ENCODE data around the gene TRIM32. TPM values are rescaled to one million over a fixed set of nuclear protein-coding genes. Genes with fewer than 3 reads are reported as not detected.

Gene TRIM32
- total and polyA plus RNA-seq, 2 donors (not counting 1 experiment from before 2014, with no cell fraction given) = 3.6 to 14.1 TPM

GRCh38 chr9:116733010-116733641, 46.0 kb downstream of the TRIM32 start:
- Histone ChIP-seq H3K9ac (ENCODE audit: low read length) (no peak overlapping the region), H3K9me3 (ENCODE audit: control extremely low read depth in 1 of 3, control insufficient read depth in 2 of 3, insufficient read depth in 1 of 3, low read length in 2 of 3) (no peaks in the 10 kb centered on the region), H3K79me2 (ENCODE audit: control insufficient read depth, insufficient read depth, low read length) (no peaks in the 10 kb centered on the region), H3K36me3 (replicated peaks in 1 of 2; ENCODE audit: control extremely low read depth in 1 of 2, control insufficient read depth in 1 of 2, extremely low read depth in 1 of 2, insufficient read depth in 2 of 2, low read length in 1 of 2) (no peaks in the 10 kb centered on the region), H3K27ac (ENCODE audit: low read length in 2 of 2) (no peak overlapping the region), H3K4me3 (ENCODE audit: control extremely low read depth in 1 of 5, extremely low read depth in 1 of 5, insufficient read depth in 1 of 5, low read depth in 2 of 5, low read length in 4 of 5) (no peak overlapping the region), H3K27me3 (replicated peaks in 1 of 4; ENCODE audit: control extremely low read depth in 1 of 4, control insufficient read depth in 3 of 4, insufficient read depth in 4 of 4, low read length in 3 of 4) (peaks cover 0 to 13% (median 2%) of the 10 kb centered on the region in 4 experiments), H2AFZ (ENCODE audit: insufficient read depth, low read depth, low read length, poor library complexity, severe bottlenecking) (no peak overlapping the region), H3K4me2 (replicated peaks; ENCODE audit: low read depth, low read length, poor library complexity, severe bottlenecking) (no peak overlapping the region), H3K4me1 (ENCODE audit: control insufficient read depth in 2 of 2, insufficient read depth in 2 of 2, low read length in 2 of 2) (no peaks in the 10 kb centered on the region), H4K20me1 (ENCODE audit: control insufficient read depth, insufficient read depth, low read length, poor library complexity, severe bottlenecking) (no peaks in the 10 kb centered on the region)
- DNase-seq (no peak), ATAC-seq (ENCODE audit: low read depth) (no peak)
- WGBS (ENCODE audit: insufficient coverage) = 80% methylated on average over 7 of the region's 9 CpGs
- H3K27me3 Mint-ChIP-seq = peaks cover 24% of the 10 kb centered on the region
- ChIA-PET CTCF (no interaction called here), POLR2A (no interaction called here)
- intact Hi-C loops (cut with micrococcal nuclease) = no loop called here
- H3K27ac Mint-ChIP-seq = no peak overlapping the region
- peaks cover 2% of the 10 kb centered on the region for H3K4me1 Mint-ChIP-seq
- TF ChIP-seq EZH2 (IDR thresholded peaks at IDR 0.05; ENCODE audit: borderline replicate concordance, insufficient read depth, low read depth, low read length, poor library complexity, severe bottlenecking) (no peak), CTCF (IDR thresholded peaks at IDR 0.05) (no peak)
- H3K4me3 Mint-ChIP-seq = no peak overlapping the region
- no peaks in the 10 kb centered on the region for H3K9me3 Mint-ChIP-seq (ENCODE audit: insufficient read depth)

- no peak for ATAC-seq (ENCODE audit: low read depth)
- Mint-ChIP-seq H3K9me3 (ENCODE audit: insufficient read depth) (no peaks in the 10 kb centered on the region), H3K27ac (no peak overlapping the region), H3K4me3 (no peak overlapping the region), H3K27me3 (peaks cover 21% of the 10 kb centered on the region), H3K4me1 (peaks cover 2% of the 10 kb centered on the region)
- H3K36me3 ChIP-seq (replicated peaks in 1 of 2; ENCODE audit: control extremely low read depth in 1 of 2, control insufficient read depth in 1 of 2, extremely low read depth in 1 of 2, insufficient read depth in 2 of 2, low read length in 1 of 2) = no peaks in the 10 kb centered on the region
- WGBS (ENCODE audit: insufficient coverage) = 48% methylated on average over 5 of the region's 8 CpGs
- H3K27ac ChIP-seq (ENCODE audit: low read length in 2 of 2) = no peak overlapping the region
- H3K4me1 ChIP-seq (ENCODE audit: control insufficient read depth in 2 of 2, insufficient read depth in 2 of 2, low read length in 2 of 2) = no peaks in the 10 kb centered on the region
- ChIA-PET CTCF (interaction anchor here (0.9 to 1.7 kb wide), 6 partner anchors 8 to 123 kb away, joined by 3 to 13 read pairs (median 4); no protein-coding TSS in a partner anchor), POLR2A (no interaction called here)
- H3K9me3 ChIP-seq (ENCODE audit: control extremely low read depth in 1 of 3, control insufficient read depth in 2 of 3, insufficient read depth in 1 of 3, low read length in 2 of 3) = no peaks in the 10 kb centered on the region
- H3K9ac ChIP-seq (ENCODE audit: low read length) = no peak overlapping the region
- H2AFZ ChIP-seq (ENCODE audit: insufficient read depth, low read depth, low read length, poor library complexity, severe bottlenecking) = no peak overlapping the region
- intact Hi-C loops (cut with micrococcal nuclease) = no loop called here
- no peak overlapping the region for H3K4me2 ChIP-seq (replicated peaks; ENCODE audit: low read depth, low read length, poor library complexity, severe bottlenecking)
- H3K27me3 ChIP-seq (replicated peaks in 1 of 4; ENCODE audit: control extremely low read depth in 1 of 4, control insufficient read depth in 3 of 4, insufficient read depth in 4 of 4, low read length in 3 of 4) = peaks cover 0 to 13% (median 2%) of the 10 kb centered on the region in 4 experiments
- no peak for DNase-seq
- H4K20me1 ChIP-seq (ENCODE audit: control insufficient read depth, insufficient read depth, low read length, poor library complexity, severe bottlenecking) = no peaks in the 10 kb centered on the region
- H3K79me2 ChIP-seq (ENCODE audit: control insufficient read depth, insufficient read depth, low read length) = no peaks in the 10 kb centered on the region
- TF ChIP-seq EZH2 (IDR thresholded peaks at IDR 0.05; ENCODE audit: borderline replicate concordance, insufficient read depth, low read depth, low read length, poor library complexity, severe bottlenecking) (no peak), CTCF (IDR thresholded peaks at IDR 0.05) (no peak)
- no peak overlapping the region for H3K4me3 ChIP-seq (ENCODE audit: control extremely low read depth in 1 of 5, extremely low read depth in 1 of 5, insufficient read depth in 1 of 5, low read depth in 2 of 5, low read length in 4 of 5)
Observed at GRCh38 chr9:116736399-116737151, 49.5 kb downstream of the TRIM32 start.
